ENCODE data around the gene SULT4A1. TPM values are rescaled to one million over a fixed set of nuclear protein-coding genes. Genes with fewer than 3 reads are reported as not detected.

Gene SULT4A1
- total and polyA plus RNA-seq, 10 of the 15 experiments (the other 5 are each of a cell fraction or from before 2014, with no cell fraction given), result not detected

DNA sequence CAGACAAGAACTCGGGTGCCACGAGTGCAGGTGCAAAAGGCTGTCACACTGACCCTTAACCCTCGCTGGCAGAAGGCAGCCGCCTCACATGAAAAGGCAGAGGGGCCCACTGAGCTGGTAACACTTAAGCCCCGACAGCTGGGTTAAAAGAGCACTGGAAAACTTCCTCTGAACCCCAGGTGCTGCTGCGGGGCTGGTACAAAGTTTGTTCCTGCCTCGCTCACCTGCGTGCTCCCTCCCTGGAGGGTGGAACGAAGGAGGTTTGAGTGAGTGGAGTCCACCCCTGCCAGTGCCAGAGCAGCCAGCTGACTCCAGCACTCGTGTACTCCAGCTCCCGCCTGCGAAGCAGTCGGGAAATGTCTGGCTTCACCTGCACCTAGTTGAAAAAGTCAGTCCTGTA, 12.6 kb downstream of the SULT4A1 start (continued):
- TF ChIP-seq KAT2A (conservative IDR thresholded peaks at IDR 0.05; ENCODE audit: control insufficient read depth, low read depth, low read length), result no peak

DNA sequence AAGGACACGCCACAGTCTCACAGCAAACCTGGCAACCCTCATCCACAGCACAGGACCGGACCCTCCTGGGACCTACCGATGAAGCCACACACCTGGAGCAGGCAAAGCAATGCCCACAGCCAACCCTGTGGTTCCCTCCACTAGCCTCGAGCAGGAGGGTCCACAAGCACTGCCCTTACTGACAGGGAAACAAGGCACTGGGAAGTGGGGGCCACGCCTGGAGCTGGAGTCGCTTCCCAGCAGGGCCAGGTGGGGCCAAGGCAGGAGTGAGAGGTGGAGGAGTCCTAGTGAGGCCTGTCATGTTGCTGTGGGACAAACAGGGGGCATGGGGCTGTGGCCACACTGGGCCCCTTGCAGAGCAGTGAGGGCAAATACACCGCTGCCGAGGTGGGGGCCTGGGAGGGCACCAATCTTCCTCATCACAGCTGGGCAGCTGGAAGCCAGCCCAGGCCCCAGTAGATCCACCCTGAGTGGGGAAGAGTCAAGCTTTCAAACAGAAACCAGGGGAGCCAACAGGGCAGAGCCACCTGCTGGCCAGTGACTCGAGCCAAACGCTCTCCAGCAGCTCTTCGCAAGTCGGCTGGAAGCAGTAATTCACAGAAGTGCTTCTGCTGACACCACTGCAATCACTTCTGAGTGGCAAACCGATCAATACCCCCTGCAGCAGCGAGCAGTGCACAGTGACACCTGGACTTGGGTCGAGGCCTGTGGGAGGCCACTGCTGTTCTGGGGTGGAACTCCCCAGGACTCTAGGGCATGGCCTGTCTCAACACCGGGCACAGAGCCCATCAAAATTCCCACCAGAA, 13.7 kb downstream of the SULT4A1 start:
- Histone ChIP-seq H3K4me2 (ENCODE audit: control insufficient read depth, insufficient read depth) (no peak overlapping the region), H3K4me1 (ENCODE audit: control insufficient read depth, insufficient read depth, low read length) (no peaks in the 10 kb centered on the region), H3K4me3 (no peak overlapping the region), H3K27ac (ENCODE audit: control insufficient read depth, insufficient read depth) (no peak overlapping the region), H3K9me3 (replicated peaks; ENCODE audit: control insufficient read depth, insufficient read depth, low read length) (no peaks in the 10 kb centered on the region), H4K20me1 (ENCODE audit: control insufficient read depth, insufficient read depth) (no peaks in the 10 kb centered on the region), H3K27me3 (replicated peaks in 1 of 2; ENCODE audit: control insufficient read depth in 2 of 2, insufficient read depth in 2 of 2, low read length in 1 of 2) (peaks cover 0 to 4% of the 10 kb centered on the region in 2 experiments; a peak in 3 of 4 replicates), H2AFZ (ENCODE audit: control insufficient read depth, low read depth, low read length) (no peak overlapping the region), H3K79me2 (ENCODE audit: control insufficient read depth, insufficient read depth, low read length) (no peaks in the 10 kb centered on the region), H3K36me3 (ENCODE audit: control insufficient read depth in 2 of 2, insufficient read depth in 2 of 2, low read length in 1 of 2) (no peaks in the 10 kb centered on the region), H3K9ac (ENCODE audit: control insufficient read depth, insufficient read depth, low read length) (no peak overlapping the region)
- no peak for FAIRE-seq
- TF ChIP-seq NR2F1 (conservative IDR thresholded peaks at IDR 0.05), result no peak
- no peak for TF ChIP-seq RBBP5 (conservative IDR thresholded peaks at IDR 0.05)
- TF ChIP-seq TARDBP (IDR thresholded peaks at IDR 0.05; ENCODE audit: borderline replicate concordance), result no peak
- no peak for TF ChIP-seq BHLHE40 (IDR thresholded peaks at IDR 0.05; ENCODE audit: borderline replicate concordance in 1 of 2, low read depth in 2 of 2, low read length in 1 of 2)
- TF ChIP-seq GATAD2B (conservative IDR thresholded peaks at IDR 0.05; ENCODE audit: low read depth), result no peak
- TF ChIP-seq, protein P1, sequence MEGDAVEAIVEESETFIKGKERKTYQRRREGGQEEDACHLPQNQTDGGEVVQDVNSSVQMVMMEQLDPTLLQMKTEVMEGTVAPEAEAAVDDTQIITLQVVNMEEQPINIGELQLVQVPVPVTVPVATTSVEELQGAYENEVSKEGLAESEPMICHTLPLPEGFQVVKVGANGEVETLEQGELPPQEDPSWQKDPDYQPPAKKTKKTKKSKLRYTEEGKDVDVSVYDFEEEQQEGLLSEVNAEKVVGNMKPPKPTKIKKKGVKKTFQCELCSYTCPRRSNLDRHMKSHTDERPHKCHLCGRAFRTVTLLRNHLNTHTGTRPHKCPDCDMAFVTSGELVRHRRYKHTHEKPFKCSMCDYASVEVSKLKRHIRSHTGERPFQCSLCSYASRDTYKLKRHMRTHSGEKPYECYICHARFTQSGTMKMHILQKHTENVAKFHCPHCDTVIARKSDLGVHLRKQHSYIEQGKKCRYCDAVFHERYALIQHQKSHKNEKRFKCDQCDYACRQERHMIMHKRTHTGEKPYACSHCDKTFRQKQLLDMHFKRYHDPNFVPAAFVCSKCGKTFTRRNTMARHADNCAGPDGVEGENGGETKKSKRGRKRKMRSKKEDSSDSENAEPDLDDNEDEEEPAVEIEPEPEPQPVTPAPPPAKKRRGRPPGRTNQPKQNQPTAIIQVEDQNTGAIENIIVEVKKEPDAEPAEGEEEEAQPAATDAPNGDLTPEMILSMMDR (IDR thresholded peaks at IDR 0.05 in 2 of 3, conservative IDR thresholded peaks at IDR 0.05 in 1 of 3; ENCODE audit: control insufficient read depth in 2 of 3, extremely low read depth in 1 of 3, insufficient read depth in 1 of 3, low read depth in 3 of 3, low read length in 3 of 3), result peak in 1 of 3 experiments; percentile 28; a peak in 2 of 6 replicates
- no TSS peak for BruUV-seq (replicated peaks)
- POLR2A ChIA-PET, result no interaction called here
- WGBS (ENCODE audit: insufficient coverage, insufficient replicate concordance, low lambda C conversion rate, missing lambda C conversion rate), result 19% methylated on average over 16 of the region's 16 CpGs
- CTCF ChIA-PET, result no interaction called here
- in situ Hi-C loops (cut with MboI), result no loop called here
- peak; percentile 34; the same call in 1 of the 3 replicates for ATAC-seq
- intact Hi-C loops (cut with micrococcal nuclease; ENCODE audit: unreplicated experiment), result no loop called here
- DNase-seq (ENCODE audit: low read depth, low spot score), result no peak
- SMC1A ChIA-PET (ENCODE audit: uncharacterized antibody, unreplicated experiment), result interaction anchor here (0.6 kb wide), 1 partner anchor 52 kb away, joined by 3 read pairs; no protein-coding TSS in a partner anchor
- RAD21 ChIA-PET (ENCODE audit: unreplicated experiment), result no interaction called here

Measured in GM12878 (cell line).